ENCODE results near the gene RBM38.

The RBM38 gene

DNA sequence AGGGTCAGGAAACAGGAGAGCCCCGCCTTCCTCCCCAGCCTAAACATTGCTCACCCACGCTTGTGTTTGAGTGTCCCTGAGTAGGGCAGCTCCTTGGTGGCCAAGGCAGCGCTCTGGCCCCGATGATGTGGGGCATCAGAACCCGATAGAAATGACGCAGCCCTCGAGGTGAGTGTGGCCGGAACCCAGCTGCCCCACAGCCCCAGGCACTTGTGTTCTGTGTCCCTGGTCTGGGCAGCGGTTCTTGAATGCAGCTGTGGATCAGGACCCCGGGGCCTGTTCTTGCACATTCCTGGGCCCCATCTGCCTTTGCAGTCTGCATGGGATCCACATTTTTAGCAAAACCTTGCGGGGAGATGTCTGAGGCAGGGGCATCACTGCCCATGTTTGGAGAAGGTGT lies 12.8 kb downstream of the RBM38 start:
- DNase-seq (ENCODE audit: low read depth), result no peak

DNA sequence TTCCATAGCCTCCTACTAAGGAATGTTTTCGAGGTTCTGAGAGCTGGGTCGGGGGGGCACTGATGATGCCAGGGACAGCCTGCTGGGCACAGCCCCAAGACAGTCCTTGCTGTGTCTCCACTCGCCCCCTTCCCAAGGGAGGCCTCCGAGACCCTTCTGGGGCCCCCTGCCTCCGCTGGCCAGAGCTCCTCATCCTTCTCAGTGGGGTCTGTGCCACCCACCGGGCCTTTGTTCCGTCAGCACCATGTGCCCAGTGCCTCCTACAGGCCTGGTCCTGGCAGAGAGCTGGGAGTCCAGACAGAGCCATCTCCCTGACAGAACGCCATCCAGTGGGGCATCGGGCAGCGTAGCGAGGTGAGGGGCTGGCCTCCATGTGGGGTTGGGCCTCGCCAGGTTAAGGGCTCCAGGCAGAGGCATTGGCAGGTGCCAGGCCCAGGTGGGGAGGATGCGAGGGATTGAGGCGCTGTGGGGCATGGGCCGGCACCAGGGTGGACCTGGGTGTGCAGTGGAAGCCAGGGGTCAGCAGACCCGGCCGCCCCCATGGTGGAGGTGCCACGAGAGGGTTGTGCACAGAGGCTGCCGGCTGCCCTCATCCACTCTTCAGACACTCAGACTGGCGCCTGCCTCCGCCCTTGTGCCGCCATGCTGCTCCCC lies 13.3 kb downstream of the RBM38 start:
- DNase-seq (ENCODE audit: low read depth), result no peak

- DNase-seq (ENCODE audit: low read depth), result no peak
Measured at GRCh38 chr20:57405236-57406016, 14.2 kb downstream of the RBM38 start.

- no peak for DNase-seq (ENCODE audit: low read depth)
Measured at GRCh38 chr20:57407541-57407956, 16.4 kb downstream of the RBM38 start.

- no peak for DNase-seq (ENCODE audit: low read depth)
Measured at GRCh38 chr20:57408131-57408530, 16.9 kb downstream of the RBM38 start.

- no peak for DNase-seq (ENCODE audit: low read depth)
Measured at GRCh38 chr20:57408536-57409233, 17.5 kb downstream of the RBM38 start.

DNA sequence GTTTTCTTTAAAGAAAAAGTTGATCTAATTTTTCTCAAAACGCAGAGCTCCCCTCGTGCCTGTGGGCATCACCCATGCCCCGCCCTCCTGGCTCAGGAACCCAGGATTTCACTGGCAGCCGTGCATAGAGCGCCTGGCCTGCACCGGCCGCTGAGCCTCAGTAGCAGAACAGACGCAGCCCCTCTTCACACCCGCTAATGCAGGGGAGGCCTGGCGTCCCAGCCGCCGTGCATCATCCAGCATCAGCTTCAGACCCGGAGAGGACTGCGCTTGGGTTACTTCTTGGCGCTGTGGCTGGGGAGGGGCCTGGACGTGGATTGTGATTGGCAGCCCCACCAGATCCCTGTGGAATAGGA lies 18.1 kb downstream of the RBM38 start:
- DNase-seq (ENCODE audit: low read depth), result no peak

DNA sequence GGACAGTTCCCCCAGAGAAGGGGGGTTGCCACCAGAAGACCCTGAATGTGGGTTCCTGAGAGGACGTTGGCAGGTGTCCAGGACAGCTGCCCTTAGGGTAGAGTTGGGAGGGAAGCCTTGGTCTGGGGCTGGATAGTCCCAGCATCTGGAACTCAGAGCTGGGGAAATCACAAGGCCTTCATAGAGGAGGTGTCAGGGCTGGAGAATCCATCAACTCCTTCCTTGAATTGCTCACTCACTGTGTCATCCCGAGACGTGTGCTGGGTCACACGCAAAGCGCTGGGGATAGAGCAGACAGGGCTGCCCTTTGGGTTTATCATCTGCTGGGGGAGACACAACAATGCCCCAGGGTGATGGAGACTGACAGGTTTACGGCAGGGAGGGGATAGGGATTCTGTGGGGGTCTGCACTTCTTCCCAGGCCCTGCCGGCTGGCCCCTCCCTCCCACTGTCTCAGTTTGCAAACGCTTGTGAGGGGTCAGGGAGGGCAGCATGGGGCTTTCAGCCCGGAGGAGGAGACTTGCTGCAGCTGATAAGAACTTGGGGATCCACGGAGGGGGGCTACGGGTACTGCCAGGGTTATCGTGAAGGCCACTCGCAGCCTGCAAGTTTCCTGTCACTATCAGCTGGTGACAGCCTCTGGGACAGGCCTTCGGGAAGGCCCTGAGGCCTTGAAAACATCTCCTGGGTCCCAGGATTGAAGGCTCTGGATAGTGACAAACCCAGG lies 18.6 kb downstream of the RBM38 start:
- DNase-seq (ENCODE audit: low read depth), result no peak

GRCh38 chr20:57410398-57410920 lies 19.3 kb downstream of the RBM38 start:
- no peak for DNase-seq (ENCODE audit: low read depth)

GRCh38 chr20:57410924-57411323 lies 19.7 kb downstream of the RBM38 start:
- DNase-seq (ENCODE audit: low read depth), result no peak

GRCh38 chr20:57411406-57412283 lies 20.4 kb downstream of the RBM38 start:
- no peak for DNase-seq (ENCODE audit: low read depth)

DNA sequence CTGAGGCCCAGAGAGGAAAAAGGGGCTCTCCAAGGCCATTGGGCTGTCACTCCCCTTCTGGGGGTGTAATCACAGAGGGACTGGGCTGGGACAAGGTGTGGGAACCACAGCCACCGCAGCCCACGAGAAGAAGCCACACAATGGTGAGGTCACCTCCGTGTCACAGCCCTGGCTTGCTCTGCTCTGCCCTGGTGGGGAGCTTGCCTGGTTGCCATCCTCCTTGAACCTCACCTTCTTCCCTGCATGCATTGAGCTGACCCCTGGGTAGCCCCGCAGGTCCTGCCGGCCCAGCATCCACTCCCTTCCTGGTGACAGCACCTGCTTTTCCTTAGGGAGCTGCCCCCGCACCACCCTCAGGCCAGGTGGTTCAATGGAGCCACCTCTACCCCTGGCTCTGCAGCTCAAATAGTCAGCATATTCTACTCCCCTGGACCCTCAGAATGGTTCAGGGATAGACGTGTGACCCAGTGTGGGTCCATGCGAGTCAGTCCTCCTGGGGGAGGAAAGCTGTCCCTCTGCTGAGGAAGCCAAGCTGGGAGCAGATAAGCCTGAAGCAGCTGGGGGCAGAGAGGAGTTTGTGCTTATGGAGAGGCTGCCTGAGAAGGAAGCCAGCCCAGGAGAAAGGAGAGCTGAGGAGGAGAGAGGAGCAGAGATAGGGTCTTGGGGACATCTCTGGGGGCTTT lies 21.3 kb downstream of the RBM38 start:
- no peak for DNase-seq (ENCODE audit: low read depth)

DNA sequence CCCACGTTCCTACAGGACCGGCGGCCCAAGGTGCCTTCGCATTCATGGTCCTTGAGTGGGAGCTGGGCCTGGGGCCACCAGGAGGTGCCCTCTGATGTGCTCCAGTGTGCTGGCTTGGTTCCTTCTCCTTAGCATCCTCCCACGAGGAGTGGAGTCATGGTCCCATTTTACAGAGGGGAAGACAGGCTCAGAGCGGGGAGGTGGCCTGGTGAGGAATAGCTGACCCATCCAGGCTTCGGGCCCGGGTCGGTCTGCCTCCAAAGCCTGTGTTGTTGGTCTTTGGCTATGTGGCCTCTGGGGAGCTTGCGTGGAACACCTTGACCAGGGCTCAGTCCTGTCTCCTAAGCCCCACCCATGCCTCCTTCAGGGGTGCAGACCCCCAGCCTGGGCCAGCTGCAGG lies 22.8 kb downstream of the RBM38 start:
- DNase-seq (ENCODE audit: low read depth), result no peak

GRCh38 chr20:57414867-57415592 lies 23.8 kb downstream of the RBM38 start:
- no peak for DNase-seq (ENCODE audit: low read depth)

DNA sequence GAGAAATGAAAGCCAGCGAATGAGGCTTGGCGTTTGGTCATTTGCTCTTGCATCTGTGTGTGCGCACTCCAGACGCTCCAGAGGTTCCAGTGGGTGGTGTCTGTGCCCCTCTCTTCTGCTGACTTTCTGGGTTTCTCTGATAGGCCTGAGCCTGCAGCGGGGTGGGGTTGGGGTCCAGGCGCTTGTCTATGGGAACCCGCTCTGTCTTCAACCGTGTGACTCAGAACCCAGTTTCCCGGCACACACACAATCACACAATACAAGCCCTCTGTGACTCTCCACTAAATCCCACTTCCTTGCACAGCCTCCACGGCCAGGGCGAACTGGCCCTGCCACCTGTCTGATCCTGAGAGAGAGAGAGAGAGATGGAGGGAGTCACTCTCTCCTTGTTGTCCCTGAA lies 24.6 kb downstream of the RBM38 start:
- no peak for DNase-seq (ENCODE audit: low read depth)

DNA sequence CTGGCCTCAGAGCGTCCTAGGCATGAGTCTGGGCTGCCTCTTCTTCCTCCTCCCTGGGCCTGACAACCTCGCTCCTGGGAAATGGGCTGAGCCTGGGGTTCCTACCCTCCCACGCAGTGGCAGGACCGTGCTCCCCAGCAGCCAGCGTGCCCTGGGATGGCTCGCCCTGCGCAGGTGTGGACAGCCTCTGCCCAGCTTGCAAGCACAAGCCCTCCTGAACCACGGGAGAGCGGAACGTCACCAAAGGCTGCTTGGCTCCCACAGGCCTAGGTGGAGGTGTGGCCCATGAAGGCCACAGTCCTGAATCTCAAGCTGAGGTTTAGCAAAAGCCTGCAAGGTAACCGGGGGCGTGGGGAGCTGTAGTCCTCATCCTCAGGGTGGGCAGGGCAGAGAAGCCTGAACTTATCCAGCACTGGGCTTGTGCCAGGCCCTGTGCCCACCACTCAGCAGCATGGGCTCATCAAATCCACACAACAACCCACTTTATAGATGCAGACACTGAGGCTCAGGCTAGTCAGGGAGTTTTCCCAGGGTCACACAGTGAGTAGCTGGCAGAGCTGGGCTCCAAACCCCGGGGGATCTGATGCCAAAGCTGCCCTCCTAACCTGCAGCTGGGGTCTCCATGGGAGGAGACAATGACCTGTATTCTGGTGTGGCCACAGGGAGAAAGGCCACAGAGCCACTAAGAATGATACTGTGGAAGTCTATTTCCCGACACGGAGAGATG lies 25.3 kb downstream of the RBM38 start:
- DNase-seq (ENCODE audit: low read depth), result no peak

- DNase-seq (ENCODE audit: low read depth), result no peak
Measured at GRCh38 chr20:57417051-57417689, 26.0 kb downstream of the RBM38 start.

DNA sequence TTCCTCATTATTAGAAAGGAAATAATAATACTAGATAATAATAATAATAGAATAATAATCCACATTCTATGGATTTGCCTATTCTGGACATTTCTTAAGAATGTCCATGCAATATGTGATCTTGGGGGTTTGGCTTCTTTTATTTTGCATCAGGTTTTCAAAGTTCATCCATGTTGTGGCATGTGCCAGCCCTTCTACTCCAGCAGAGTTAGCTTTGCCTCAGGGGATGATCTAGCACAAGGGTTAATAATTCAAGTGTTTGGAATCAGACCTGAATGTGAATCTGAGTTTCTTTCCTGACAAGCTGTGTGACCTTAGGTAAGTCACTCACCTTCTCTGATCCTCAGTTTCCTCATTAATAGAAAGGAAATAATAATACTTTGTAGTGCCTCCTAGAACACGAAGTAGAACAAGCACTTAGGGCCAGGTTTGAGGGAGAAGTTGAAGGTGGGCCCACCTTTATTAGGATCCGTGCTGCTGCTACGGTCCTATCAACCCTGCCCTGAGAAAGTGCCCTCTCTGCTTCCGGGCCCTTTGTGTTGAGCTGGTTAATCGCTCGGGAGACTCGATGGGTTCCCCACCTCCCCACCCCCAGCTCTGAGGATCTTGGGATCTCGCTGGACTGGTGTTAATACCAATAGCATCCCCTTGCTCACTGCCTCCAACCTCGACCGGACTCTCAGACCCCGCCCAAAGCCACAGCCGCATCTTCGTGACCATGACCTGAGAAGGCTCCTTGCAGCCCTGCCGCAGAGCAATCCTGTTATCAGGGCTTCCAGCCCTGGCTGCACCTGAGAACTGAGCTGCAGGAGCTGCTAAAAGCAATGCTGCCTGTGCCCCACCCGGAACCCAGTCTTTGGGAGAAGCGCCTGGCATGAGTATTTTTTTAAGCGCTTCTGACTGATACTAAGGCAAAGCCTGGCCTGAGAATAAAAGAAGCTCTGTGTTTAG lies 26.9 kb downstream of the RBM38 start:
- no peak for DNase-seq (ENCODE audit: low read depth)
